Activated CD4-positive, alpha-beta T cell treated with anti-CD3 and anti-CD28 coated beads, Interleukin-2, amount 50 U/mL, for 24 hours (primary cell): ENCODE measurements around the gene PCTP.

ENCODE experiments used
- DNase-seq, 2 donors: peaks; one replicate each; pipeline ENCODE4 v3.0.0-alpha.2; 2020; ENCODE audit warnings: low read depth in 1 of 2, low spot score in 1 of 2

The PCTP gene

GRCh38 chr17:55727275-55727674 is 23.6 kb upstream of the PCTP start:
- no peak for DNase-seq

- DNase-seq: no peak
Observed at GRCh38 chr17:55727920-55728319, 22.9 kb upstream of the PCTP start.

- DNase-seq: no peak
Observed at GRCh38 chr17:55728361-55728760, 22.5 kb upstream of the PCTP start.

- DNase-seq: no peak
Observed at GRCh38 chr17:55728833-55729232, 22.0 kb upstream of the PCTP start.

GRCh38 chr17:55729484-55729883 is 21.4 kb upstream of the PCTP start:
- no peak for DNase-seq

- no peak for DNase-seq
Observed at GRCh38 chr17:55730380-55730779, 20.5 kb upstream of the PCTP start.

GRCh38 chr17:55730808-55731207 is 20.0 kb upstream of the PCTP start:
- no peak for DNase-seq

- DNase-seq: no peak
Observed at GRCh38 chr17:55731586-55732250, 19.1 kb upstream of the PCTP start.

- peak in 1 of 2 donors; percentile 4 for DNase-seq
Observed at GRCh38 chr17:55734128-55734781, 16.6 kb upstream of the PCTP start.

GRCh38 chr17:55735731-55736405 is 15.0 kb upstream of the PCTP start:
- peak in 1 of 2 donors; percentile 23 for DNase-seq

GRCh38 chr17:55737976-55738501 is 12.8 kb upstream of the PCTP start:
- DNase-seq: no peak

- no peak for DNase-seq
Observed at GRCh38 chr17:55740511-55741355, 10.1 kb upstream of the PCTP start.

- DNase-seq: no peak
Observed at GRCh38 chr17:55741356-55741700, 9.5 kb upstream of the PCTP start.

GRCh38 chr17:55742272-55743102 is 8.4 kb upstream of the PCTP start:
- no peak for DNase-seq

- DNase-seq: no peak
Observed at GRCh38 chr17:55743103-55743679, 7.7 kb upstream of the PCTP start.

GRCh38 chr17:55745258-55745657 is 5.6 kb upstream of the PCTP start:
- no peak for DNase-seq

- DNase-seq: no peak
Observed at GRCh38 chr17:55746466-55746865, 4.4 kb upstream of the PCTP start.

GRCh38 chr17:55747209-55747608 is 3.6 kb upstream of the PCTP start:
- DNase-seq: no peak

- DNase-seq: no peak
Observed at GRCh38 chr17:55748841-55749240, 2.0 kb upstream of the PCTP start.

- DNase-seq: no peak
Observed at GRCh38 chr17:55749985-55750384, 866 bp upstream of the PCTP start.
